NCI-H2196 (cell line): ENCODE data around the gene ZNF827.

Experiments used
- DNase-seq: peaks from one replicate; lab custom pipeline; 2025; ENCODE audit not compliant: unreplicated experiment; lab: John Stamatoyannopoulos, UW

The ZNF827 gene

GRCh38 chr4:145808021-145808650, 130.5 kb downstream of the ZNF827 start:
- peak; percentile 4 for DNase-seq

GRCh38 chr4:145805490-145805889, 133.1 kb downstream of the ZNF827 start:
- DNase-seq: no peak

- DNase-seq: no peak
Observed at GRCh38 chr4:145804116-145804515, 134.5 kb downstream of the ZNF827 start.

- DNase-seq: no peak
Observed at GRCh38 chr4:145799223-145799622, 139.4 kb downstream of the ZNF827 start.

GRCh38 chr4:145797278-145797677, 141.3 kb downstream of the ZNF827 start:
- peak; percentile 32 for DNase-seq

- DNase-seq: no peak
Observed at GRCh38 chr4:145796346-145796745, 142.3 kb downstream of the ZNF827 start.

GRCh38 chr4:145795521-145795920, 143.1 kb downstream of the ZNF827 start:
- DNase-seq: no peak

- no peak for DNase-seq
Observed at GRCh38 chr4:145792429-145792828, 146.2 kb downstream of the ZNF827 start.

- no peak for DNase-seq
Observed at GRCh38 chr4:145791988-145792387, 146.6 kb downstream of the ZNF827 start.

GRCh38 chr4:145788755-145789154, 149.9 kb downstream of the ZNF827 start:
- DNase-seq: peak; percentile 4

- no peak for DNase-seq
Observed at GRCh38 chr4:145786830-145787229, 151.8 kb downstream of the ZNF827 start.

GRCh38 chr4:145786261-145786660, 152.4 kb downstream of the ZNF827 start:
- DNase-seq: no peak

- peak; percentile 14 for DNase-seq
Observed at GRCh38 chr4:145785391-145786008, 153.1 kb downstream of the ZNF827 start.

GRCh38 chr4:145784036-145784435, 154.6 kb downstream of the ZNF827 start:
- no peak for DNase-seq

- no peak for DNase-seq
Observed at GRCh38 chr4:145782756-145783155, 155.9 kb downstream of the ZNF827 start.

- no peak for DNase-seq
Observed at GRCh38 chr4:145781351-145781750, 157.3 kb downstream of the ZNF827 start.

GRCh38 chr4:145779319-145779801, 159.3 kb downstream of the ZNF827 start:
- DNase-seq: no peak

GRCh38 chr4:145776208-145776607, 162.4 kb downstream of the ZNF827 start:
- DNase-seq: no peak

- no peak for DNase-seq
Observed at GRCh38 chr4:145775406-145775805, 163.2 kb downstream of the ZNF827 start.

GRCh38 chr4:145774473-145774872, 164.2 kb downstream of the ZNF827 start:
- DNase-seq: no peak

GRCh38 chr4:145773581-145774234, 164.9 kb downstream of the ZNF827 start:
- no peak for DNase-seq

- DNase-seq: no peak
Observed at GRCh38 chr4:145772347-145772746, 166.3 kb downstream of the ZNF827 start.
